IPS-NIHi7 (cell line): ENCODE data around the gene TIGD6.
"Not testable (repeated sequence)": the region's sequence is repeated elsewhere in the genome, so short reads cannot be mapped to it uniquely, and the experiment has no call there.

Experiments used
- DNase-seq: peaks from one replicate; pipeline ENCODE4 v3.0.0; 2012; ENCODE audit warnings: mixed read lengths; ENCODE audit errors: extremely low spot score

TIGD6 gene

DNA sequence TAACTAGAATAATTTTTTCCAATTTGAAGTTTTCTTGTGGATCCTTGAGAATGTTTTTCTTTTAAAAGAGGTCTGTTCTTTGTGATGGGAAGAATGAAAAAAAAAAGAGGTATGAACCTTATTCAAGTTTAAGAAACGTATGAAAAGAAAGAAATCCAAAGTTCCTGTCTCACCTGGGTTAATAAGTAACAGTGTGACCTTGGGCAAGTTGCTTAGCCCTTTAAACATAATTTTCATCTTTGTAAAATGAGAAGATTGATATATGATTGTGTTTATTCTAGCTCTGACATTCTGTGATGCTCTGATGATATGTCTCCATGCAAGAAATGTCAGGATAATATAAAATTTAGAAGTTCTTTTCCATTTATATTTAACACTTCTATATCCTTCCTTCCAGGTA is 20.6 kb downstream of the TIGD6 start:
- no peak for DNase-seq

DNA sequence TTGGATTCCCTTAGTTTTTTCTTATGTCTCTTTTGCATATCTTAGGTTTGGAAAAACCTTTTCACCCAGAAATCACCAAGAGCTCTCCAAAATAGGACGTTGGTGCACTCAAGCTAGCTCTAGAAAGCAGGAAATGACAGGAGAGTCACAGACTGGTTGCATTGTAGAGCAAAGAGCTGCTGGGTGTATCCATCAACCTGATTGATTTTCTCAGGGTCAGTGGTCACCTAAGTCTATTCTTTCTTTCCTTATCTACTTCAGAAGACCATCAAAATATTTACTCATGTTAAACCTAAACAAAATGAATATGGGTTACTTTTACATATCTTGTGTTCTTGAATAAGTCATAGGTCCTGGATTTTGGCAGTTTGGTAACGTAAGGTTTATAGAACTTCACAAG is 25.0 kb downstream of the TIGD6 start:
- no peak for DNase-seq

DNA sequence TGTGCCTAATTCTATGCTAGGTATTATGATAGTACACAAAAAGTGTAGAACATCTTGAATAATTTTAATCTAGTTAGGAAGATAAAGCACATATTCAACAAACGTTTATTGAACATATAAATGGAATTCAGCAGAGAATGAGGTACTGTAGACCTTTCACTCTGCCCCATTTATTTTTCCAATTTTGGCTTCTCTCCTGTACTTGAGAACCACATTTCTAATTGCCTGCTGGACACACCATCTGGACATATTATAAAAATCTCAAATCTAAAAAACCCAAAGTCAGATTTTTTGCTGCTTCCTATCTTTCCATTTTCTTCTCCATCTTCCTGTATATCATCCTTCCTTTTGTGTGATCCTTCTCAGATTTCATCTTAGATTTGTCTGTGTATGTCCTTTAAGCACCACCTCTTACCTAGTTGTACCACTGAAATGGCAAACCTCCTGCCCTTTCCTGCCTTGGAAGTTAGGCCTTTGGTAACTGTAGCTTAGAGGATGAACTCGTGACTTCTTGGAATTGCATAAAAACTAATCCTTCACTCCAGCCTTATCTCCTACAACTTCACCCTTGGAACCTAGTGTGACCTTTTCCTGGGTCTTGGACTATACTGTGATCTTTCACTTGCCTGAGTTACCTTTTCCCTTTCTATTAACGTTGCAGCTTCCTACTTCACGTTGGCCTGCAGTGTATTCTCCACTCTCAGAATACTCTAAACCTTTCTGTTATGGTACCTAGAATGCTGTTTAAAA is 31.1 kb downstream of the TIGD6 start:
- no peak for DNase-seq

DNA sequence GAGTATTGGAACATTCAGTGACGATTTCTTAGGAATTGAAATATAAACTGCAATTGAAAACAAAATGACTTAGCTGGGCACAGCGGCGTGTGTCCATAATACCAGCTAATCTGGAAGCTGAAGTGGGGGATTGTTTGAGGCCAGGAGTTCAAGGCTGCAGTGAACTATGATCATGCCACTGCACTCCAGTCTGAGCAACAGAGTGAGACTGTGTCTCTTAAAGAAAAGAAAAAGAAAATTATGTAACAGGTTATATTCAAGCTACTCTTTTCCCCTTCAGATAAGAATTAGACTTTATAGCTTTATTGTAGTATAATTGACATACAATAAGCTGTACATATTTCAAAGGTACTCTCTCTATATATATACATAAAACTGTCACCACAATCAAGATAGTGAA is 33.5 kb downstream of the TIGD6 start:
- DNase-seq, result no peak

DNA sequence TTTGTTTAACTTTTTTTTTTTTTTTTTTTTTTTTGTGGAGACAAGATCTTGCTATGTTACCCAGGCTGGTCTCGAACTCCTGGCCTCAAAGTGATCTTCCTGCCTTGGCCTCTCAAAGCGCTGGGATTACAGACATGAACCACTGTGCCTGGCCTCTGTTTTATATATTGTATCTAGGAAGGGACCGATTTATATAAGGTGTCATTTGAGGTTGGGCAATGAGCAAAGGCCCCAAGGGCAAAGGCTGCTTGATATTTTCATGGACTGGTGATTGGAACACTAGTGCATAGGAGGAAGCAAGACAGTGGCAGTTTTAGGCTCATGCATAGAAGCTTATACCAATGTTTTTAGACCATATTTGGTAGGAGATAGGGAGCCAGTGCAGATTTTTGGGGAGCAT is 36.7 kb downstream of the TIGD6 start:
- no peak for DNase-seq

DNA sequence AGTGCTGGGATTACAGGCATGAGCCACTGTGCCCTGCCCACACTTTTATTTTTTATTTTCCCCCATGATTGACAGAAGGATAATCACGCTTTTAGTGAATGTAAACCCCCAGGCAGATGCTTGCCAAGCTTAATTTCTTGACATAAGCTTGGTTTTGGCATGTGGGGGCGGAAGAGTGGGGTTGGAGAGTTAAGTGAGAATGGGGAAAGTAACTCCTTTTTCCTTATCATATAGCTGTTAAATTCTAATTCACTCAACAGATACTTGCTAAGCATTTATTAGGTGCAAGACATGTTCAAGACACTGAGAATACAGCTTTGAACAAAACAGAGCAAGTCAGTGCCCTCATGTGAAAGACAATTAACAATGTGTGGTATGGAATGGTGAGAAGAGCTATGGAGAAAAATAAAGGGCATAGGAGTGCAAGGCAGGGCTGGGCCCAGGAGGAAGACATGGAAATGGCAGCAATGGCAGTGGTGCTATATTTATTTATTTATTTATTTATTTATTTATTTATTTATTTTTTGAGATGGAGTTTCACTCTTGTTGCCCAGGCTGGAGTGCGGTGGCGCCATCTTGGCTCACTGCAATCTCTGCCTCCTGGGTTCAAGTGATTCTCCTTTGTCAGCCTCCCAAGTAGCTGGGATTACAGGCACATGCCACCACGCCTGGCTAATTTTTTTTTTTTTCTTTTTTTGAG is 37.7 kb downstream of the TIGD6 start:
- no peak for DNase-seq

DNA sequence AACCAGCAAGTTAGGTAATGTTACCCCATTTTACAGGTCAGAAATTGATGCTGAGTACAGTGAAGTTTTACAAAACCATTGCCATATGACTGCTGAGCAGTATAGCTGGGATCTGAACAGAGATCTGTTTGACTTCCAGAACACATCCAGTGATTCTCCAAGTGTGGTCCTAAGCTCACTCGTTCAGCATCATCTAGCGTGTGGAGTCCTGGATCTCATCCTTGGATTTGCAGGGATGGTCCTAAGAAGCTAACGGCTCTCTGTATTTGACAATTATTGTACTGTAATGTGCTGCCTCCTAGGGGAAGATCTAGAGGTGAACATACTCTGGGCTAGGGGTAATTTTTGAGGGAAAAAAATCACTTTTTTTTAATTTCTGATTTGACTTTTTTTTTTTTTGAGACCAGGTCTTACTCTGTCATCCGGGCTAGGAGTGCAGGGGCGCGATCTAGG is 38.5 kb downstream of the TIGD6 start:
- peak; percentile 51 for DNase-seq

DNA sequence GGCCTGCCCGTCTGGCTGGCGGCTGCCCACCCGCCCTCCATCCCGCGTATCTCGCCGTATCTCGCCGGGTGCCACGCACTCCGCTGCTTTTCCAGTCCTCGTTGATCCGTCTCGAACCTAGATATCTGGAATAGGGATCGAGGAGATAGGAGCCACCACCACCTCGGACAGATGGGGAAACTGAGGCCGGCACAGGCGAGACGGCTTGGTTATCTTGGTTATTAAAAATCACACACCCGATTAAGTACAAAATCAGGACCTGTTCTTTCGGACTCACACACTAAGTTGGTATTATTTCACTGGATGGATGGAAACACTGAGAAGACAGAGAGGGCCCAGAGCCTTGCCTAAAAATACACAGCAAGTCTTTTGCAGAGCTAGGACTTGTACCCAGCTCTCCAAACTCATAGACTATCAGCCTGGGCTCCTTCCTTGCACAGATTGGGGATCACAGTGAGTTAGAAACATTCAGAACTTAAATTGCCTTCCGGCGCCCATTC is 39.2 kb downstream of the TIGD6 start:
- no peak for DNase-seq

DNA sequence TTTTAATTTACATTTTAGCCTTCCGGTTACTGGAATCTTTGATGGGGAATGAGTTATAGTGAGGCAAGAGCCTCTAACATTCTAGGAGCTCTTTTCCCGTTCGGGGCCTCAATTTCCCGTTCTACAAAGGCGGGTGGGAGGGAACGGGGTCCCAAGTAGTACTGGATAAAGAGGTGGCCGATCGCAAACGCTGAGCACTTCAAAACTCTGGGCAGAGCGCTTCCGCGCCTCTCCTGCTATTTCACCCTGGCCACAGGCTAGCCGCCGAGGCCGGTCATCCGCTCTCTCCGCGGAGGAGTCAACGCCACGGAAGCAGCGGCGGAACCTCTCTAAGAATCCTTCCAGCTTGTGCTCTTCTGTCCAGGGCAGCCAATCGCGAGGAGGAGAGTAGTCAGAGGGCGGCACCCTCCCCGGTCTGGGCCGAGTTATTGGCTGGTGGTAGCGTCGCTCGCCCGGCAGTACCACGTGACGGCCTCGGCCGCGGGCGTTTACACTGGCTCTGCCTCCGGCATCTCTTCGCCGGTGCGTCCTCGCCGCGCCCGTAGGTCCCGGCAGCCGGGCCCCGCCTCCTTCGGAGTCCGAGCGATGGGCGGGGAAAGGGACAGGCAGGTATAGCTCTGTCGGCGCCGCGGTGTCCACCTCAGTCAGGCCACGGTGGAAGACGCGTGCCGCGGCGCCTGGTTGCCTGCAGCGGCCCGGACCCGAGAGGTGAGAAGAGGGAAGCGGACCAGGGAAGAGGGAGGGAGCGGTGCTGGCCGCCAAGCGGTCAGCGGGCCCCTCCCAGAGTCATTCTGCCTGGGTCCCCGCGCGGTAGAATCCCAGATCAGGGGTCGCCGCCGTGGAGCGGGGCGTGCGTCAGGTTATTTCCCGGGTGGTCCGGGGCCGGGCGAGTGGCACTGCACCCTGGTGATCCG is 39.9 kb downstream of the TIGD6 start, which contains the start of gene SLC26A2:
TSS of gene SLC26A2 (plus strand) at position 487 of the 914 bp plus-strand sequence. CDS start 16,895 bp downstream, outside the sequence.
- DNase-seq, result peak; percentile 99

DNA sequence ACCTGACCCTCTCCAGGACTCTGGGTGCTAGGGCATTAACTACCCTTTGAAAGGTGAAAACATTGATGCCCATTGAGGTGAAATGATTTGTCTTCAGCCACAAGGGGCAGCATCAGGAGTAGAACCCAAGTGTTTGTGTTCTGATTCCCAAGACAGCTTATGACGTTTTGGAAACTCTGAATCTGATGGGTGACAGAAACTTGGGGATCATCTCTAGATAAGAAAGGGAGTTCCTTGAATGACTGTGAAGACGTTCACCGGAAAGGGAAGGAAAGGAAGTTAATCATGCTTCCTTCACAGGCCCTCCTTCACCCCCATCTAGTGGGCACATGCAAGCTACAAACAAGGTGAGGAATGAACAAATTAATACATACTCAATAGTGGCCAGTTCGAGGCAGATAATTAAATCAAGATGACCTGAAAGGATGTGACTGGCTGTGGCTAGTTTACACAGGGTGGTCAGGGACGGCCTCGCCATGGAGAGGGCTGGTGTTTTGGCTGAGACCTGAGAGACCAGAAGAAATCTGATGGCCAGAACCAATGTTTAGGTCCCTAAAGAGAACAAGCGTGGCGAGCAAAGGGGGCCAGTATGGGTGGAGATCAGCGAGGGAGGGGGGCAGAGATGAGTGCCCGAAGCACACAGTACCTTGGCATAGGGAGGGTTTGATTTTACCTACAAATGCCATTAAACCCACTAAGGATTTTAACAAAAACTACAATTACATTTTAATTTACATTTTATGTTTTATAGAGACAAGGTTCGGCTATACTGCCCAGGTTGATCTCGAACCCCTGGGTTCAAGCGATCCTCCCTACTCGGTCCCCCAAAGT is 40.8 kb downstream of the TIGD6 start:
- peak; percentile 62 for DNase-seq

DNA sequence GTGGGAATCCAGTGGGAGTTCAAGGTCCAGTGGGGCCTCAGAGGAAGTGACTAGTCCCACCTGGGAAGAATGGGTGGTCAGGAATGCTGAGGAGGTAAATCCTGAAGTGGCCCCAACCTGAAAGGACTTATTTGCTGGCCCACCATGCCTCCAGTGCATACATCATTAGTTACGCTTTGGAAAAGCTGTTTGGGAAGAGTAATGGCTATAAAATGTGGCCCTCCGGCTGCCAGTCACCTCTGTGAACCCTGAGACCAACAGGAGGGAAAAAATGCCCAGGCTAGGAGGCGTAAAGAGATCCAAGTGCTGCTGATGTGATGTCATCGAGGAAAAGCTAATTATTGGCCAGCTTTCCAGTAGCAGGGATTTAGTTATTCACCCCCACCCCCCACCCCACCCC is 42.6 kb downstream of the TIGD6 start:
- DNase-seq, result no peak

DNA sequence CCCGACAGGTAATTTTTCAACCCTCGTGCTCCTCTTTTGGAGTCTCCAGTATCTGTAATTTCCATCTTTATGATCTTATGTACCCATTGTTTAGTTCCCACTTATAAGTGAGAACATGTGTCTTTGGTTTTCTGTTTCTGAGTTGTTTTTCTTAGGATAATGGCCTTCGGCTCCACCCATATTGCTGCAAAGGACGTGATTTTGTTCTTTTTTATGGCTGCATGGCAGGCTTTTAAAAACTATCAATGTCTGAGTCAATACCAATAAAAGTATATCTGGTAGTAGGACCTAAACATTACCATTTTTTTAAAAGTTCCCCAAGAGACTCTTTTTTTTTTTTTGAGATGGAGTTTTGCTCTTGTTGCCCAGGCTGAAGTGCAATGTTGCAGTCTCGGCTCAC is 43.8 kb downstream of the TIGD6 start:
- no peak for DNase-seq

DNA sequence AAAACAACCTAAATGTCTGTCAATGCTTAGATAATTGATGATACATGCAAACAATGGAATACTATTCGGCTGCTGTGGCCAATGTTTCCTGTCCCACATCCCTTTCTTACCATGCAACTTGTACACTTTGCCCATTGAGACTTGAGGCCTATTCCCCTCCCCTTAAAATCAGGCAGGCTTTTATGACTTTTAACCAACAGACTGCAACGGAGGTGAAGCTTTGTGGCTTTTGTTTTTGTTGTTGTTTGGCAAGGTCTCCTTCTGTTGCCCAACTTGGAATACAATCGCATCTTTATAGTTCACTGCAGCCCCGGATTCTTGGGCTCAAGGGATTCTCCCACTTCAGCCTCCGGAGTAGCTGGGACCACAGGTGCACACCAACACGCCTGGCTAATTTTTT is 45.7 kb downstream of the TIGD6 start:
- no peak for DNase-seq

DNA sequence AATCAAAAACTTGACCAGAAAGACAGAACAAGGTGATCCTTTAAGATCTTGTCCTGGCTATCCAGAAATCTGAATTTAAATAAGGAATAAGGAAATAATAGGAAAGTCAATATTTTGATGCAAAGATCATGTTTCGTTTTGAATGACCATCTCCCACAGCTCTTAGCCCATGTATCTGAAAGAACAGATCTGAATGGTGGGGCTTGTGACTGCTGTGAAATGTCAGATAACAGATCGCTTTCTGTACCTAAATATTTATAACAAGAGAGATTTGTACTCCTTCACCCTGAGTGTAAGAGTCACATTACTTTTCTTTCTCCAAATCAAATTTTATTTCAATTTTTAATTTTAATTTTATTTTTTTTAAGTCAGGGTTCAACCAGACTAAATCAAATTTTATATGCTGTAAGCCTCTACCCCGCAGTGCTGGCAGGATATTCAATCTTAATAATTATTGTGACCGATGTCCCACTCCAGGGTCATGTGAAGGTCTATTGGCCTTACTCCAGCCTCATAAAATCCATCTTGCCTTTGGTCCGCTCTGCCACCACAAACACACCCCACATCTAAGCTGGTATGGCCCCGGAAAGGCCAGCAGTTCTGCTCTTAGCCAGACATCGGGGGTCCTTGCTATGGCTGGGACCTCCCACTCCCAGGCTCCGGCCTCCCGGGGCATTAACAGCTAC is 46.9 kb downstream of the TIGD6 start:
- no peak for DNase-seq

DNA sequence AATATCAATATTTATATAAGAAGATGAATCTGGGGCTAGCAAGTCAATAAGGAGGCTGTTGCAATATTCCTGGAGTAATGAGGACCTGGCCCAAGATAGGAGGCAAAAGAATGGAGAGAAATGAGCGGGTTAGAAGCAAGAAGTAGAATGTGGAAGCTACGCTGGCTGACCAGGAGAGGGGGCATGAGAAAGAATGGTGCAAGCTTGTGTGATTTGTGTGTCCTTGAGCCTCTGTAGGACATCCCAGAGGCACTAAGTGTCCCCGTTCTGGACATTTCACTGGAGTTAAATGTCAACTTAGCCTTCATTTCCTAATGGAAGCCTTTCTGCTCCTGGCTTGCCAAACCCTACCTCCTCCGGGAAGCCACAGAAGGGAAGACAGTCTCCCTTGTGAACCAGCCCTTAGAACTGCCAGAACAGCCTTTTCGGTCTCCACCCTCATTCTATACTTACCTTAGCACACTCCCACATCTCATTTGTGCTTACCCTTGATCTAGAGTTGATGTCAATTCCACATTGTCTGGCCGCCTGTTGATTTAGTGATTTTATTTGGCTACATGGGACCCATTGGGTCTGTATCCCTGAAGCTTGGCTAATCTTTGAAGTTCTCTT is 49.2 kb downstream of the TIGD6 start:
- DNase-seq, result peak; percentile 48

DNA sequence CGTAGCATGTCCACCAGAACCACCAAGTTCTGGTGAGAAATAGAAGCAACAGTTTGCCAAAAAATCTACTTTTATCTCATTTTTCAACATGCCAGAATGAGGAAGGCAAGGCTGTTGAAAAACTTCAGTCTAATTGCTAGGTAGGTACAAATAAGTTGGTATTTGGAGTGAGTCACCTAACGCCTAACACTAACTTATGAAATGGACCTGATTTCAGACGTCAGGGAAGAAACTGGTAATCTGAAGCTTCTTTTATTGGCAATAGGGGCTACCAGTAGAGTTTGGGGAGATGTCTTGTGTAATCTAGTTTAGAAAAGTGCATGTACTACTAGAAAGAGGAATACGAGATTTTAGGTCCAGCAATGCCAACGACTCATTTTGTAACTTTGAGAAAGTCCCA is 51.5 kb downstream of the TIGD6 start:
- DNase-seq, result no peak

DNA sequence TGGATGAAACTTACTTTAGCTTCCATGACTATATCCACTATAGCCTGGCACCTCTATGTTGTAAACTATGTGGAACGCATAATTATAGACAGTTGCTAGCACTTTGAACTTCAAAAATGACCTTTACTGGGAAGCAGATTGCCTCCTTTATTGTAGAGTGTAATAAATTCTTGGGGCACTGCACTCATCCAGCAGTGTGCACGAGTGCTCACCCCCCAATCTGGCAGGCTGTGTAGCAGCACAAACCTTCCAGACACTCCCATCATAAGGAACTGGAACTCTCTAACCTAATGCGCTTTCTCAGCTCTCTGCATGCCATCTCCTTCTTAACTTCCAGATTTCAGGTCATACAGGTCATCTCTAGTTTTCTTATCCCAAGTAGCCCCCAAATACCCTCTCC is 54.3 kb downstream of the TIGD6 start:
- no peak for DNase-seq

DNA sequence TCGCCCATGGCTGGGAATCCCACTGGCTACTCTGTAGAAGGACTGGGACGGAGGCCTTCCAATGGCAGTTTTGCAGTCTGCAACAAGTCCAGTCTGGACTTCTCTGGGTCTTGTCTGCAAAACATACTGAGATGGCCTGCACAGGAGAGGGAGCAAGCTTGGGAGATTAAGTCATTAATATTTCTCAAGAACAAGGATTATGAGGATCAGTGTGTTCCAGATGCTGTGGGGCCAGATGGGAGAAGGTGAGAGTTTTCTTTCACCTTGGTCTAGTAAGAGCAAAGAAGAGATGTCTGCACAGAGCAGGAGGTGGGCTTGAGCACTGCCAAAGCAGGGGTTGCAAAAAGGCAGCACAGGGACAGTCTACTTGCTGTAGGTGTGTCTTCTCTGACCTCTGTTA is 55.8 kb downstream of the TIGD6 start, which contains the start of gene PDE6A:
TSS of gene PDE6A (minus strand) at position 128 of the 400 bp plus-strand sequence. CDS start at position 8, 120 bp downstream.
- no peak for DNase-seq

DNA sequence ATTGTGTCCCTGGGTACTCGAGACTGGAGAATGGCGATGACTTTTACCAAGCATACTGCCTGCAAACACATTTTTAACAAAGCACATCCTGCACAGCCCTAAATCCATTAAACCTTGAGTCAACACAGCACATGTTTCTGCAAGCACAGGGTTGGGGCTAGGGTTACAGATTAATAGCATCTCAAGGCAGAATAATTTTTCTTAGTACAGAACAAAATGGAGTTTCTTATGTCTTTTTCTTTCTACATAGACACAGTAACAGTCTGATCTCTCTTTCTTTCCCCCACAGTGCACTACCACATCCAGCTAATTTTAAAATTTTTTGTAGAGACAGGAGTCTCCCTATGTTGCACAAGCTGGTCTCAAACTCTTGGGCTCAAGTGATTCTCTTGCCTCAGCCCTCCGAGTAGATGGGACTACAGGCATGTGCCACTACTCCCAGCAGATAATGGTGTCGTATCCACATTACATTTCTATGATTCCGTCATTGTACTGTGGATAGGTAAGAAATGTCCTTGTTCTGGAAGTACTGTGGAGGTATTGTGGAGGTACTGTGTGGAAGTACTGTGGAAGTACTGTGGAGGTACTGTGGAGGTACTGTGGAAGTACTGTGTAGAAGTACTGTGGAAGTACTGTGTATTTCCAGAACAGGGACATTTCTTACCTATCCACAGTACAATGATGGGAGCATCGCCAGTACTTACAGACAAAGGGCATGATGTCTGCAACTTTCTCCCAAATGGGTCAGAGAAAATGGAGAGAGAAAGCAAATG is 57.1 kb downstream of the TIGD6 start:
- DNase-seq, result not testable (repeated sequence)
